Panc1 (cell line): ENCODE data around the gene CDADC1. TPM values are rescaled to one million over a fixed set of nuclear protein-coding genes. Genes with fewer than 3 reads are reported as not detected.

Source experiments
- ATAC-seq: fragments of 200-7000 bp; cut with Tn5 transposase; 2 replicates; pipeline ENCODE4 v1.9.1; 2020; ENCODE audit warnings: mild to moderate bottlenecking, moderate library complexity
- BruUV-seq: library from RNA; stranded (reverse); fragments of 400-500 nt; replicated peaks from 2 replicates; lab custom pipeline; 2021; lab: Mats Ljungman, UMichigan
- CTCF ChIA-PET: fragments of 300-600 bp; sonication (Branson Sonifier 250); formaldehyde crosslinking; loops from one replicate; lab custom pipeline; 2022; ENCODE audit warnings: antibody characterized with exemption; lab: Charles Lee
- POLR2A ChIA-PET: fragments of 300-600 bp; sonication (Branson Sonifier 250); formaldehyde crosslinking; loops from one replicate; lab custom pipeline; 2022; ENCODE audit warnings: antibody characterized with exemption; lab: Charles Lee
- DNase-seq: peaks from one replicate; pipeline ENCODE4 v3.0.0-alpha.2; 2010; ENCODE audit warnings: low read depth, low spot score
- H3K27ac ChIP-seq: 2 replicates; pipeline ENCODE4 v1.5.1; 2011; ENCODE audit warnings: mild to moderate bottlenecking, low read length, inconsistent platforms
- H3K27me3 ChIP-seq: fragments of 200-500 bp; sonication (Bioruptor generic); 2 replicates; pipeline ENCODE4 v1.6.0; 2014; ENCODE audit warnings: low read length, inconsistent platforms; ENCODE audit not compliant: control insufficient read depth, insufficient read depth
- H3K36me3 ChIP-seq: fragments of 200-500 bp; sonication (Bioruptor generic); 2 replicates; pipeline ENCODE4 v1.5.1; 2014; ENCODE audit warnings: inconsistent platforms, mild to moderate bottlenecking, low read length, moderate library complexity; ENCODE audit not compliant: control insufficient read depth, insufficient read depth
- H3K4me1 ChIP-seq: 2 replicates; pipeline ENCODE4 v1.5.1; 2011; ENCODE audit warnings: inconsistent platforms, mild to moderate bottlenecking, low read length, moderate library complexity; ENCODE audit not compliant: control insufficient read depth, insufficient read depth
- H3K4me3 ChIP-seq, 2 experiments: 2 replicates each; pipeline ENCODE4 v1.5.1; 2011 to 2012; ENCODE audit warnings: low read depth in 2 of 2, low read length in 2 of 2, mild to moderate bottlenecking in 2 of 2, inconsistent platforms in 1 of 2, moderate library complexity in 1 of 2
- H3K9me3 ChIP-seq: fragments of 200-500 bp; sonication (Bioruptor generic); 2 replicates; pipeline ENCODE4 v1.5.1; 2014; ENCODE audit warnings: low read depth, mild to moderate bottlenecking, inconsistent platforms, low read length, moderate library complexity; ENCODE audit not compliant: control insufficient read depth, insufficient read depth
- POLR2AphosphoS5 ChIP-seq: IDR thresholded peaks from 2 replicates; pipeline ENCODE4 v1.6.1; 2012; ENCODE audit warnings: mild to moderate bottlenecking, low read depth, low read length, moderate library complexity
- SIN3A ChIP-seq: IDR thresholded peaks from 2 replicates; pipeline ENCODE4 v1.6.1; 2012; ENCODE audit warnings: low read depth, mild to moderate bottlenecking, low read length, moderate library complexity, borderline replicate concordance; ENCODE audit not compliant: insufficient read depth
- TCF7L2 ChIP-seq: IDR thresholded peaks from 2 replicates; pipeline ENCODE4 v1.6.1; 2011; ENCODE audit warnings: mild to moderate bottlenecking, low read depth, low read length, inconsistent platforms
- in situ Hi-C: cut with HindIII; loops from 2 replicates; pipeline ENCODE4 v1.10.0; 2016; ENCODE audit warnings: low sequenced_read_pairs, low pct_unique_long_range_greater_than_20kb
- intact Hi-C: fragments of 100-400 bp; cut with micrococcal nuclease; formaldehyde crosslinking; loops from one replicate; pipeline ENCODE4 v1.10.0; 2022; ENCODE audit not compliant: unreplicated experiment
- total RNA-seq: library from RNA; stranded (reverse); gene quantifications from one replicate; pipeline ENCODE4 v1.2.1, GENCODE V29; 2021; ENCODE audit not compliant: unreplicated experiment
- TF ChIP-seq, protein P1 (sequence below), 2 experiments: IDR thresholded peaks; 2 replicates each; pipeline ENCODE4 v1.6.1; 2011 to 2012; ENCODE audit warnings: low read depth in 2 of 2, control low read depth in 1 of 2, low read length in 1 of 2, mild to moderate bottlenecking in 1 of 2, moderate library complexity in 1 of 2; ENCODE audit not compliant: insufficient read depth in 1 of 2
- TF ChIP-seq, protein P2 (sequence below): fragments of 450-650 bp; IDR thresholded peaks from 2 replicates; pipeline ENCODE4 v1.5.1; 2017; ENCODE audit warnings: mild to moderate bottlenecking

The CDADC1 gene
- total RNA-seq, 1 experiment from 2014 or later: 11.8 TPM

DNA sequence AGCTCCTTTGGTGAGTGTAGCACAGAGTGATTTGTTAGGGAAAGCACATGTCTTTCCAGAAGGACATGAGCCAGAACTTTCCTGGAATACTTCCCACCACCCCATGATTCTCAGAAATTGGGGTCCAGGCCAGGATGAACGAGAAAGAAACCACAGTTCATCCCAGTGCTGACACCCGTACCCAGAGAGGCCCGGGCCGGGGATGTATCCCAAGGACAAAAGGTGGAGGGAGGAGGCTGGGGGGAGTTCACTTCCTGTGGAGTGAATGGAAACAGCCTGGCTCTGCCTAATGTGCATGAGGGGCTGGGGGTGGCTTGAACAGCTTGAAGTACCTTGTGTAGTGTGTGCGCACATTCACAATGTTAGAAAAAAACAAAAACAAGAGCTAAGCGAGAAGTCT, 47.5 kb downstream of the CDADC1 start:
- Histone ChIP-seq H3K27me3 (no peaks in the 10 kb centered on the region), H3K27ac (no peak overlapping the region), H3K4me3 (no peak overlapping the region), H3K9me3 (no peaks in the 10 kb centered on the region), H3K36me3 (no peaks in the 10 kb centered on the region), H3K4me1 (no peaks in the 10 kb centered on the region)
- TF ChIP-seq, protein P1, sequence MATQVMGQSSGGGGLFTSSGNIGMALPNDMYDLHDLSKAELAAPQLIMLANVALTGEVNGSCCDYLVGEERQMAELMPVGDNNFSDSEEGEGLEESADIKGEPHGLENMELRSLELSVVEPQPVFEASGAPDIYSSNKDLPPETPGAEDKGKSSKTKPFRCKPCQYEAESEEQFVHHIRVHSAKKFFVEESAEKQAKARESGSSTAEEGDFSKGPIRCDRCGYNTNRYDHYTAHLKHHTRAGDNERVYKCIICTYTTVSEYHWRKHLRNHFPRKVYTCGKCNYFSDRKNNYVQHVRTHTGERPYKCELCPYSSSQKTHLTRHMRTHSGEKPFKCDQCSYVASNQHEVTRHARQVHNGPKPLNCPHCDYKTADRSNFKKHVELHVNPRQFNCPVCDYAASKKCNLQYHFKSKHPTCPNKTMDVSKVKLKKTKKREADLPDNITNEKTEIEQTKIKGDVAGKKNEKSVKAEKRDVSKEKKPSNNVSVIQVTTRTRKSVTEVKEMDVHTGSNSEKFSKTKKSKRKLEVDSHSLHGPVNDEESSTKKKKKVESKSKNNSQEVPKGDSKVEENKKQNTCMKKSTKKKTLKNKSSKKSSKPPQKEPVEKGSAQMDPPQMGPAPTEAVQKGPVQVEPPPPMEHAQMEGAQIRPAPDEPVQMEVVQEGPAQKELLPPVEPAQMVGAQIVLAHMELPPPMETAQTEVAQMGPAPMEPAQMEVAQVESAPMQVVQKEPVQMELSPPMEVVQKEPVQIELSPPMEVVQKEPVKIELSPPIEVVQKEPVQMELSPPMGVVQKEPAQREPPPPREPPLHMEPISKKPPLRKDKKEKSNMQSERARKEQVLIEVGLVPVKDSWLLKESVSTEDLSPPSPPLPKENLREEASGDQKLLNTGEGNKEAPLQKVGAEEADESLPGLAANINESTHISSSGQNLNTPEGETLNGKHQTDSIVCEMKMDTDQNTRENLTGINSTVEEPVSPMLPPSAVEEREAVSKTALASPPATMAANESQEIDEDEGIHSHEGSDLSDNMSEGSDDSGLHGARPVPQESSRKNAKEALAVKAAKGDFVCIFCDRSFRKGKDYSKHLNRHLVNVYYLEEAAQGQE (IDR thresholded peaks at IDR 0.05; ENCODE audit: insufficient read depth in 1 of 2, low read depth in 2 of 2, low read length in 1 of 2): no peak
- TF ChIP-seq, protein P2, sequence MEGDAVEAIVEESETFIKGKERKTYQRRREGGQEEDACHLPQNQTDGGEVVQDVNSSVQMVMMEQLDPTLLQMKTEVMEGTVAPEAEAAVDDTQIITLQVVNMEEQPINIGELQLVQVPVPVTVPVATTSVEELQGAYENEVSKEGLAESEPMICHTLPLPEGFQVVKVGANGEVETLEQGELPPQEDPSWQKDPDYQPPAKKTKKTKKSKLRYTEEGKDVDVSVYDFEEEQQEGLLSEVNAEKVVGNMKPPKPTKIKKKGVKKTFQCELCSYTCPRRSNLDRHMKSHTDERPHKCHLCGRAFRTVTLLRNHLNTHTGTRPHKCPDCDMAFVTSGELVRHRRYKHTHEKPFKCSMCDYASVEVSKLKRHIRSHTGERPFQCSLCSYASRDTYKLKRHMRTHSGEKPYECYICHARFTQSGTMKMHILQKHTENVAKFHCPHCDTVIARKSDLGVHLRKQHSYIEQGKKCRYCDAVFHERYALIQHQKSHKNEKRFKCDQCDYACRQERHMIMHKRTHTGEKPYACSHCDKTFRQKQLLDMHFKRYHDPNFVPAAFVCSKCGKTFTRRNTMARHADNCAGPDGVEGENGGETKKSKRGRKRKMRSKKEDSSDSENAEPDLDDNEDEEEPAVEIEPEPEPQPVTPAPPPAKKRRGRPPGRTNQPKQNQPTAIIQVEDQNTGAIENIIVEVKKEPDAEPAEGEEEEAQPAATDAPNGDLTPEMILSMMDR: no peak
- TF ChIP-seq TCF7L2: no peak
- TF ChIP-seq POLR2AphosphoS5: no peak
- TF ChIP-seq SIN3A: no peak
- ChIA-PET POLR2A (no interaction called here), CTCF (no interaction called here)
- DNase-seq (no peak), ATAC-seq (no peak)
- no TSS peak for BruUV-seq
- intact Hi-C loops: no loop called here
- in situ Hi-C loops: no loop called here

DNA sequence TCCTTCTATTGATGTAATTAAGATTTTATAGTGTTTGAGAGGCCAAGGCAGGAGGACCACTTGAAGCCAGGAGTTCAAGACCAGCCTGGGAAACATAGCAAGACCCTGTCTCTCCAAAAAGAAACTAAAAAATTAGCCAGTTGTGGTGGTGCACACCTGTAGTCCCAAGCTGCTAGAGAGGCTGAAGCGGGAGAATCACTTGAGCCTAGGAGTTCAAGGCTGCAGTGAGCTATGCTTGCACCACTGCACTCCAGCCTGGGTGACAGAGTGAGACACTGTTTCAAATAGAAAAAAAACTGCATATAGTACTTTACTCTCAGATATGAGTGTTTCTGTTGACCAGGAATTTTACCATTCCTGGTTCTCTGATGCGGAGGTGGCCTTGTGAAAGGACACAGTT, 48.9 kb downstream of the CDADC1 start:
- no peak for ATAC-seq
- ChIA-PET POLR2A (no interaction called here), CTCF (no interaction called here)
- H3K27me3 ChIP-seq: no peaks in the 10 kb centered on the region
- no peaks in the 10 kb centered on the region for H3K4me1 ChIP-seq
- no peak for DNase-seq
- BruUV-seq: no TSS peak
- intact Hi-C loops (no loop called here), in situ Hi-C loops (no loop called here)
- H3K36me3 ChIP-seq: no peaks in the 10 kb centered on the region
- TF ChIP-seq POLR2AphosphoS5 (no peak), TCF7L2 (no peak), SIN3A (no peak)
- TF ChIP-seq, protein P1 (IDR thresholded peaks at IDR 0.05; ENCODE audit: insufficient read depth in 1 of 2, low read depth in 2 of 2, low read length in 1 of 2): no peak
- TF ChIP-seq, protein P2: no peak
- no peak overlapping the region for H3K27ac ChIP-seq
- H3K4me3 ChIP-seq: no peak overlapping the region
- no peaks in the 10 kb centered on the region for H3K9me3 ChIP-seq
